Measurements from ENCODE around the gene FANCC. TPM values are rescaled to one million over a fixed set of nuclear protein-coding genes. Genes with fewer than 3 reads are reported as not detected.

Gene FANCC
- total and polyA plus RNA-seq, 2 of the 8 experiments (the other 6 are each of a cell fraction or from before 2014, with no cell fraction given): 7.8 to 15.2 TPM

DNA sequence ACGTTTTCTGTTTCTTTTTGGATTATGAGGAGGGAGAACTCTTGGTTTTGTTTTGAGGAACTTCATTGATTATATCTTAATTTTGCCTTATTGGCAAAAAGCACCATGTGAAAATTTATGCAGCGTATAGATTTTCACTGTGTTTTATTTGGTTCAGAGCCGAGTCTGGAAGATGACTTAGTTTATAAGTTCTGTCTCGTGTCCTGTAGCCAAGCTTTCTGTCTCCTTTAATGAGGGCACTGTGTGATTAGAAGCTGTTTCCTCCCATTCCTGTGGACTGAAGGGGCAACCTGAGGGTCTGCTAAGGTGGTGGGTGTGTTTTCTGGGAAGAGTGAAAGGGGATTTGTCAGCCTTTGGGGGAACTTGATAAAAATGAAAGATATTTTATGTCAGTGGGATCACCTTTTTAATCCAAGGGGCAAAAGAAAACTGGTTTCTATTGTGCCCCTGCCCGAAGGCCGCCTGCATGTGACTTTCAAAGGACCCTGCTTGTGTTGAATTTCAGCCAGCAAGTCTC is 262.1 kb downstream of the FANCC start:
- no peak for FAIRE-seq
- Histone ChIP-seq H4K91ac (replicated peaks; ENCODE audit: insufficient read length, low read length) (no peak overlapping the region), H3K4me3 (ENCODE audit: extremely low read depth in 1 of 4, insufficient read depth in 2 of 4, low read depth in 3 of 4, low read length in 4 of 4) (no peak overlapping the region), H3K9me3 (ENCODE audit: insufficient read depth in 2 of 2, low read depth in 1 of 2, low read length in 1 of 2) (no peaks in the 10 kb centered on the region), H2AK5ac (ENCODE audit: low read depth, low read length) (no peak overlapping the region), H2BK120ac (replicated peaks; ENCODE audit: low read depth, low read length) (no peak overlapping the region), H3K56ac (replicated peaks; ENCODE audit: insufficient read length, low read depth, low read length) (no peak overlapping the region), H3K79me2 (ENCODE audit: control insufficient read depth in 1 of 2, insufficient read depth in 2 of 2, low read length in 2 of 2) (no peaks in the 10 kb centered on the region), H3K18ac (ENCODE audit: extremely low read depth, low read length) (no peak overlapping the region), H3K4me1 (replicated peaks in 1 of 4; ENCODE audit: control insufficient read depth in 3 of 4, insufficient read depth in 4 of 4, low read length in 3 of 4) (peaks cover 3 to 7% (median 4%) of the 10 kb centered on the region in 4 experiments; a peak in 4 of 7 replicates), H2BK12ac (ENCODE audit: low read depth, low read length) (no peak overlapping the region), H3K79me1 (ENCODE audit: low read depth, low read length) (no peaks in the 10 kb centered on the region), H4K20me1 (replicated peaks in 1 of 2; ENCODE audit: control insufficient read depth in 1 of 2, insufficient read depth in 2 of 2, low read length in 2 of 2) (no peaks in the 10 kb centered on the region), H4K5ac (ENCODE audit: insufficient read length, low read depth, low read length) (no peak overlapping the region), H3K36me3 (ENCODE audit: control insufficient read depth in 2 of 4, insufficient read depth in 4 of 4, low read length in 3 of 4) (no peaks in the 10 kb centered on the region), H2AFZ (ENCODE audit: low read length) (no peak overlapping the region), H3K4ac (replicated peaks; ENCODE audit: insufficient read length, low read depth, low read length) (no peak overlapping the region), H3K23ac (ENCODE audit: insufficient read length) (no peak overlapping the region), H3K9ac (replicated peaks in 1 of 4; ENCODE audit: extremely low read depth in 1 of 4, low read depth in 3 of 4, low read length in 3 of 4) (no peak overlapping the region), H2BK20ac (ENCODE audit: low read length) (no peak overlapping the region), H2BK15ac (ENCODE audit: low read length) (no peak overlapping the region), H3K23me2 (ENCODE audit: low read depth, low read length) (no peaks in the 10 kb centered on the region), H3K4me2 (ENCODE audit: insufficient read depth in 1 of 2, low read depth in 2 of 2, low read length in 2 of 2) (no peak overlapping the region), H3K27me3 (replicated peaks in 1 of 4; ENCODE audit: control insufficient read depth in 3 of 4, extremely low read depth in 1 of 4, insufficient read depth in 3 of 4, low read length in 3 of 4) (no peaks in the 10 kb centered on the region; a peak in 1 of 7 replicates), H4K8ac (ENCODE audit: extremely low read depth, insufficient read depth, low read length) (no peak overlapping the region), H2BK5ac (ENCODE audit: low read depth, low read length) (no peak overlapping the region), H3K27ac (ENCODE audit: low read depth, low read length) (no peak overlapping the region), H3K14ac (ENCODE audit: insufficient read length) (no peak overlapping the region)
- CTCF ChIA-PET (ENCODE audit: partially characterized antibody): no interaction called here
- POLR2A ChIA-PET (ENCODE audit: partially characterized antibody): no interaction called here
- WGBS, 2 experiments (ENCODE audit: extremely low coverage in 1 of 2, insufficient coverage in 1 of 2, insufficient read length in 1 of 2, insufficient replicate concordance in 2 of 2, low coverage in 1 of 2, low lambda C conversion rate in 2 of 2, missing lambda C conversion rate in 1 of 2): 82% methylated on average over 6 of the region's 6 CpGs; no CpG with 5 or more reads in 1 of the 2 experiments
- DNase-seq (ENCODE audit: low read depth in 1 of 2, low spot score in 2 of 2): no peak
- TF ChIP-seq YY1 (IDR thresholded peaks at IDR 0.05; ENCODE audit: low read depth, low read length) (no peak), HDAC6 (IDR thresholded peaks at IDR 0.05; ENCODE audit: low read depth, low read length) (no peak), POLR2A (IDR thresholded peaks at IDR 0.05; ENCODE audit: control extremely low read depth in 1 of 2, low read depth in 2 of 2, low read length in 2 of 2) (no peak), KDM1A (IDR thresholded peaks at IDR 0.05; ENCODE audit: borderline replicate concordance, low read length) (no peak), TAF7 (optimal IDR thresholded peaks at IDR 0.05; ENCODE audit: borderline replicate concordance, low read depth, low read length) (no peak), FOSL1 (IDR thresholded peaks at IDR 0.05; ENCODE audit: insufficient read depth, low read depth, low read length) (no peak), SIX5 (IDR thresholded peaks at IDR 0.05; ENCODE audit: low read depth, low read length) (no peak)
- TF ChIP-seq, protein P1, sequence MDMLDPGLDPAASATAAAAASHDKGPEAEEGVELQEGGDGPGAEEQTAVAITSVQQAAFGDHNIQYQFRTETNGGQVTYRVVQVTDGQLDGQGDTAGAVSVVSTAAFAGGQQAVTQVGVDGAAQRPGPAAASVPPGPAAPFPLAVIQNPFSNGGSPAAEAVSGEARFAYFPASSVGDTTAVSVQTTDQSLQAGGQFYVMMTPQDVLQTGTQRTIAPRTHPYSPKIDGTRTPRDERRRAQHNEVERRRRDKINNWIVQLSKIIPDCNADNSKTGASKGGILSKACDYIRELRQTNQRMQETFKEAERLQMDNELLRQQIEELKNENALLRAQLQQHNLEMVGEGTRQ (IDR thresholded peaks at IDR 0.05; ENCODE audit: low read length): no peak
- TF ChIP-seq, protein P2, sequence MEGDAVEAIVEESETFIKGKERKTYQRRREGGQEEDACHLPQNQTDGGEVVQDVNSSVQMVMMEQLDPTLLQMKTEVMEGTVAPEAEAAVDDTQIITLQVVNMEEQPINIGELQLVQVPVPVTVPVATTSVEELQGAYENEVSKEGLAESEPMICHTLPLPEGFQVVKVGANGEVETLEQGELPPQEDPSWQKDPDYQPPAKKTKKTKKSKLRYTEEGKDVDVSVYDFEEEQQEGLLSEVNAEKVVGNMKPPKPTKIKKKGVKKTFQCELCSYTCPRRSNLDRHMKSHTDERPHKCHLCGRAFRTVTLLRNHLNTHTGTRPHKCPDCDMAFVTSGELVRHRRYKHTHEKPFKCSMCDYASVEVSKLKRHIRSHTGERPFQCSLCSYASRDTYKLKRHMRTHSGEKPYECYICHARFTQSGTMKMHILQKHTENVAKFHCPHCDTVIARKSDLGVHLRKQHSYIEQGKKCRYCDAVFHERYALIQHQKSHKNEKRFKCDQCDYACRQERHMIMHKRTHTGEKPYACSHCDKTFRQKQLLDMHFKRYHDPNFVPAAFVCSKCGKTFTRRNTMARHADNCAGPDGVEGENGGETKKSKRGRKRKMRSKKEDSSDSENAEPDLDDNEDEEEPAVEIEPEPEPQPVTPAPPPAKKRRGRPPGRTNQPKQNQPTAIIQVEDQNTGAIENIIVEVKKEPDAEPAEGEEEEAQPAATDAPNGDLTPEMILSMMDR (IDR thresholded peaks at IDR 0.05; ENCODE audit: control extremely low read depth in 1 of 3, insufficient read depth in 1 of 3, low read depth in 1 of 3, low read length in 3 of 3): no peak
- TF ChIP-seq, protein P3, sequence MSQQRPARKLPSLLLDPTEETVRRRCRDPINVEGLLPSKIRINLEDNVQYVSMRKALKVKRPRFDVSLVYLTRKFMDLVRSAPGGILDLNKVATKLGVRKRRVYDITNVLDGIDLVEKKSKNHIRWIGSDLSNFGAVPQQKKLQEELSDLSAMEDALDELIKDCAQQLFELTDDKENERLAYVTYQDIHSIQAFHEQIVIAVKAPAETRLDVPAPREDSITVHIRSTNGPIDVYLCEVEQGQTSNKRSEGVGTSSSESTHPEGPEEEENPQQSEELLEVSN (IDR thresholded peaks at IDR 0.05): no peak
